DOHH2 (cell line): ENCODE measurements around the gene TPO.

Source experiments
- H3F3A ChIP-seq: fragments of 200-600 bp; sonication (generic), shearing (Covaris generic); 2 replicates; pipeline ENCODE4 v1.6.0; 2016; ENCODE audit warnings: antibody characterized with exemption, mild to moderate bottlenecking; ENCODE audit not compliant: control insufficient read depth, insufficient read depth
- H3K27ac ChIP-seq: fragments of 200-600 bp; sonication (generic); 2 replicates; pipeline ENCODE4 v1.5.1; 2014; ENCODE audit warnings: low read depth, mild to moderate bottlenecking, low read length, moderate library complexity
- H3K27me3 ChIP-seq: fragments of 200-600 bp; sonication (generic); 2 replicates; pipeline ENCODE4 v1.6.1; 2014; ENCODE audit warnings: mild to moderate bottlenecking, low read length, mixed read lengths; ENCODE audit not compliant: control insufficient read depth
- H3K36me3 ChIP-seq: fragments of 200-600 bp; sonication (generic); 2 replicates; pipeline ENCODE4 v1.6.1; 2014; ENCODE audit warnings: mild to moderate bottlenecking, low read length, moderate library complexity, mixed read lengths; ENCODE audit not compliant: control insufficient read depth
- H3K4me1 ChIP-seq: fragments of 200-600 bp; sonication (generic); 2 replicates; pipeline ENCODE4 v1.6.1; 2014; ENCODE audit warnings: mild to moderate bottlenecking, low read length, mixed read lengths; ENCODE audit not compliant: control insufficient read depth
- H3K4me2 ChIP-seq: fragments of 200-600 bp; sonication (generic); 2 replicates; pipeline ENCODE4 v1.6.0; 2014; ENCODE audit warnings: mild to moderate bottlenecking, low read length, moderate library complexity
- H3K4me3 ChIP-seq: fragments of 200-600 bp; sonication (generic); 2 replicates; pipeline ENCODE4 v1.5.1; 2014; ENCODE audit warnings: mild to moderate bottlenecking, low read length, mixed read lengths
- H3K79me2 ChIP-seq: fragments of 200-600 bp; sonication (generic); 2 replicates; pipeline ENCODE4 v1.6.1; 2014; ENCODE audit warnings: mild to moderate bottlenecking, low read length, mixed read lengths; ENCODE audit not compliant: control insufficient read depth
- H3K9me2 ChIP-seq: fragments of 200-600 bp; sonication (generic); replicated peaks from 2 replicates; pipeline ENCODE4 v1.6.1; 2014; ENCODE audit warnings: mild to moderate bottlenecking, low read length, mixed read lengths; ENCODE audit not compliant: control insufficient read depth
- H3K9me3 ChIP-seq: fragments of 200-600 bp; sonication (generic); 2 replicates; pipeline ENCODE4 v1.6.1; 2014; ENCODE audit warnings: antibody characterized with exemption, low read length, mixed read lengths; ENCODE audit not compliant: control insufficient read depth, insufficient read depth
- H4K20me1 ChIP-seq: fragments of 200-600 bp; sonication (generic); 2 replicates; pipeline ENCODE4 v1.6.0; 2014; ENCODE audit warnings: low read depth, mild to moderate bottlenecking, antibody characterized with exemption, low read length, moderate library complexity; ENCODE audit not compliant: control insufficient read depth, insufficient read depth
- EZH2phosphoT487 ChIP-seq: fragments of 200-600 bp; sonication (generic); IDR thresholded peaks from 2 replicates; pipeline ENCODE4 v1.6.1; 2017; ENCODE audit warnings: borderline replicate concordance, mild to moderate bottlenecking, antibody characterized with exemption, low read length, moderate library complexity, mixed read lengths
- TF ChIP-seq, protein P1 (sequence below): fragments of 200-600 bp; sonication (generic); IDR thresholded peaks from one replicate; pipeline ENCODE4 v1.5.1; 2014; ENCODE audit warnings: antibody characterized with exemption, mild to moderate bottlenecking, low read depth, low read length; ENCODE audit not compliant: poor library complexity, severe bottlenecking

TPO gene

DNA sequence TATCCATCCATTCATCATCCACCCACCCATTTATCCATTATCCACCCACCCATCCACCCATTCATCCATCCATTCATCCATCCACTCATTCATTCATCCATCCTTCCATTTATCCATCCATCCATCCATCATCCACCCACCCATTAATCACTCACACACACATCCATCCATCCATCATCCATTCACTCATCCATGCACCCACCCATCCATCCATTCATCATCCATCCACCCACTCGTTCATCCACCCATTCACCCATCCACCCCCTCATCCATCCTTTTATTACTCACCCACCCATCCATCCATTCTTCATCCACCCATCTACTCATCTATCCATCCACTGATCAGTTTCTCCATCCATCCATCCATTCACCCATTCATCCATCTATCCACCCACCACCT lies 8.1 kb upstream of the TPO start:
- Histone ChIP-seq H3K36me3 (no peaks in the 10 kb centered on the region), H3K4me2 (no peak overlapping the region), H3K27ac (no peak overlapping the region), H4K20me1 (no peaks in the 10 kb centered on the region), H3K9me2 (no peaks in the 10 kb centered on the region), H3K4me3 (no peak overlapping the region), H3K79me2 (no peaks in the 10 kb centered on the region), H3K4me1 (peaks cover 12% of the 10 kb centered on the region), H3K9me3 (no peaks in the 10 kb centered on the region), H3F3A (no peaks in the 10 kb centered on the region), H3K27me3 (no peaks in the 10 kb centered on the region)
- TF ChIP-seq EZH2phosphoT487: no peak
- TF ChIP-seq, protein P1, sequence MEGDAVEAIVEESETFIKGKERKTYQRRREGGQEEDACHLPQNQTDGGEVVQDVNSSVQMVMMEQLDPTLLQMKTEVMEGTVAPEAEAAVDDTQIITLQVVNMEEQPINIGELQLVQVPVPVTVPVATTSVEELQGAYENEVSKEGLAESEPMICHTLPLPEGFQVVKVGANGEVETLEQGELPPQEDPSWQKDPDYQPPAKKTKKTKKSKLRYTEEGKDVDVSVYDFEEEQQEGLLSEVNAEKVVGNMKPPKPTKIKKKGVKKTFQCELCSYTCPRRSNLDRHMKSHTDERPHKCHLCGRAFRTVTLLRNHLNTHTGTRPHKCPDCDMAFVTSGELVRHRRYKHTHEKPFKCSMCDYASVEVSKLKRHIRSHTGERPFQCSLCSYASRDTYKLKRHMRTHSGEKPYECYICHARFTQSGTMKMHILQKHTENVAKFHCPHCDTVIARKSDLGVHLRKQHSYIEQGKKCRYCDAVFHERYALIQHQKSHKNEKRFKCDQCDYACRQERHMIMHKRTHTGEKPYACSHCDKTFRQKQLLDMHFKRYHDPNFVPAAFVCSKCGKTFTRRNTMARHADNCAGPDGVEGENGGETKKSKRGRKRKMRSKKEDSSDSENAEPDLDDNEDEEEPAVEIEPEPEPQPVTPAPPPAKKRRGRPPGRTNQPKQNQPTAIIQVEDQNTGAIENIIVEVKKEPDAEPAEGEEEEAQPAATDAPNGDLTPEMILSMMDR: no peak

DNA sequence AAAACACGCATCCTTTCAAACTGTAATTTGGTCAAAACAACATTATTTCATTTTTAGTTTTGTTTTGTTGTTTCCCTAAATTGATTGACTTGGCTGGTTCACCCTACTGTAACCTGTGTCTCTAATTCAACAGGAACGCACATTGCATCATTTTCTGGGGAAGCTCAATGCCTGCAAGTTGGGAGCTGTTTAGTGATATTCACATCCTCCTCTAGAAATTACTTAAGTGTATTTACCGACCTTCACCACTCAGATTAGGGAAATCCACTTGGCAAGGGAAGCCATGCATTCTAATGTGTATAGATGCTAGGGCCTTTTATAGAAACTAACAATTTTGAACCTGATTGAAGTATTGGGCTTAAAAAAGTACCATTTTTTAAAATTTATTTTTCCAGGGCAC lies 7.3 kb upstream of the TPO start:
- H3K27ac ChIP-seq: no peak overlapping the region
- no peaks in the 10 kb centered on the region for H3K27me3 ChIP-seq
- no peaks in the 10 kb centered on the region for H3K79me2 ChIP-seq
- no peak overlapping the region for H3K4me2 ChIP-seq
- no peaks in the 10 kb centered on the region for H3K9me2 ChIP-seq
- H3K4me3 ChIP-seq: no peak overlapping the region
- H3F3A ChIP-seq: no peaks in the 10 kb centered on the region
- TF ChIP-seq EZH2phosphoT487: no peak
- TF ChIP-seq, protein P1: no peak
- H4K20me1 ChIP-seq: no peaks in the 10 kb centered on the region
- peaks cover 6% of the 10 kb centered on the region for H3K4me1 ChIP-seq
- H3K36me3 ChIP-seq: no peaks in the 10 kb centered on the region
- no peaks in the 10 kb centered on the region for H3K9me3 ChIP-seq

DNA sequence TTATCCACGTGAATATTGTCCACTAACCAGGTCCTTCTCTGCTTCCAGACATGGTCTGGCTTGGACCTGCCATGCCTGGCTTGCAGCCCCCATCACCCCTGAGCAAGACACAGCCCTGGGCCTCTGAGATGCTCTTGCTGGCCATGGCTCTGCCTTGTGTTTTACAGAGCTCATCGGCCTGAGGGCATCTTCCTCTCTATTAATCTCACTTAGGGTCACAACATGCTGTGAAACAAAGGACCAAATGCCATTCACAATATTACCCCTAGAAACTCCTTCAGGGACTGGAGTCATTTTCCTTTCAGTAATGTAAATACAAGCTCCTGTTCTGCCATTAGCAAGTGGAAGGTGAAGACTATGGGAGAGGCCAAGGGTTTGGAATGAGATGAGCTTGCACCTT lies 6.8 kb upstream of the TPO start:
- no peak for TF ChIP-seq EZH2phosphoT487
- no peaks in the 10 kb centered on the region for H3K36me3 ChIP-seq
- no peaks in the 10 kb centered on the region for H4K20me1 ChIP-seq
- no peaks in the 10 kb centered on the region for H3K9me2 ChIP-seq
- H3K27ac ChIP-seq: no peak overlapping the region
- H3K4me3 ChIP-seq: no peak overlapping the region
- no peaks in the 10 kb centered on the region for H3K9me3 ChIP-seq
- H3F3A ChIP-seq: no peaks in the 10 kb centered on the region
- H3K4me2 ChIP-seq: no peak overlapping the region
- H3K79me2 ChIP-seq: no peaks in the 10 kb centered on the region
- peaks cover 1% of the 10 kb centered on the region for H3K4me1 ChIP-seq
- no peaks in the 10 kb centered on the region for H3K27me3 ChIP-seq

DNA sequence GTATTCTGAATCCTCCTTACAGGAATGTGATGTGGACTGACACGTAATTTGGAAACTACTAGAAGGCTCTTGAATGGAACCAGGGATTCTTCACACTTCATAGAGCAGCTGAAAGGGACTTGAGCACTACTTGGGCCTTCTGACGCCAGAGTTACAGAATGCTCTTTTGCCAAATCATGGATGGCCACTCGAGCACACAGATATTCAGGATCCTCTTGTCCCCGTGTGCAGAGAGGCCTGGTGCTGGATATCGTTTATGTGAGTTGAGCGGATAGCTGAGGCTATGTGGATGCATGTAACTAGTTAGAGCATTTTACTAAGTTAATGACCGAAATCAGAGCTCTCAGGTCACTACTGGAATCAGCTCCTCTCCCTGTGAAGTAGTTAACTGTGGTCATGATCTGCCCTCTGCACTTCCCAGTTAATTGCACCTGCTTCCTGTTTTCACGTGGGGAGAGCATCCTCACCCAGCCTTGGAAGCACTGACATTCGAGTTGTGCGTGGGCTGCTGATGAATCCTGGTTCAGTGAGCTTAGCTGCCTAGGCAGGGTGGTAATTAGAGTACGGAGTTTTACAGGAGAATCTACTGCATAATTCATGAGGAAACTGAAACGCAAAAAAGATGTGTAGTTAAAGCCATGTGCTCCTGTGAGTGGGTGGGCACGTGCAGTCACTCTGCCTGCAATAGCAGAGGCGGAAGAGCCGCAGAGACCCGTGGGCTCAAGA lies 5.2 kb upstream of the TPO start:
- no peaks in the 10 kb centered on the region for H4K20me1 ChIP-seq
- H3K4me2 ChIP-seq: no peak overlapping the region
- no peaks in the 10 kb centered on the region for H3F3A ChIP-seq
- no peaks in the 10 kb centered on the region for H3K27me3 ChIP-seq
- no peaks in the 10 kb centered on the region for H3K36me3 ChIP-seq
- H3K4me1 ChIP-seq: no peaks in the 10 kb centered on the region
- no peak overlapping the region for H3K27ac ChIP-seq
- H3K79me2 ChIP-seq: no peaks in the 10 kb centered on the region
- H3K4me3 ChIP-seq: no peak overlapping the region
- no peaks in the 10 kb centered on the region for H3K9me3 ChIP-seq
- TF ChIP-seq, protein P1: no peak
- TF ChIP-seq EZH2phosphoT487: no peak
- H3K9me2 ChIP-seq: no peaks in the 10 kb centered on the region
